Endothelial cell of umbilical vein (primary cell): ENCODE data around the gene DAND5. TPM values are rescaled to one million over a fixed set of nuclear protein-coding genes. Genes with fewer than 3 reads are reported as not detected.

ENCODE experiments used
- BruUV-seq: library from RNA; stranded (reverse); fragments of 400-500 nt; replicated peaks from 2 replicates; lab custom pipeline; 2021; lab: Mats Ljungman, UMichigan
- CTCF ChIA-PET: fragments of 300-600, 350-600 bp; sonication (Branson Sonifier 250); formaldehyde crosslinking; loops from one replicate; lab custom pipeline; 2021; ENCODE audit warnings: antibody characterized with exemption, inconsistent platforms; lab: Charles Lee
- POLR2A ChIA-PET: fragments of 300-600, 350-600 bp; sonication (Branson Sonifier 250); formaldehyde crosslinking; loops from one replicate; lab custom pipeline; 2021; ENCODE audit warnings: antibody characterized with exemption, inconsistent platforms; lab: Charles Lee
- DNase-seq: peaks from one replicate; pipeline ENCODE4 v3.0.0-alpha.2; 2011; ENCODE audit warnings: low read depth, low spot score
- FAIRE-seq: peaks from 2 replicates; lab custom pipeline; 2011; peaks lifted over from hg19 to GRCh38; lab: Jason Lieb, UNC
- H2AFZ ChIP-seq: 2 replicates; pipeline ENCODE4 v1.6.0; 2012; ENCODE audit warnings: low read depth, low read length, control low read depth, inconsistent platforms
- H3K27ac ChIP-seq: 2 replicates; pipeline ENCODE4 v1.5.1; 2011; ENCODE audit warnings: low read depth, mild to moderate bottlenecking, control low read depth, low read length, moderate library complexity; ENCODE audit not compliant: insufficient read depth
- H3K27me3 ChIP-seq, 2 experiments: 2 replicates each; pipeline versions ENCODE4 v1.6.0 to v1.6.1; 2011; ENCODE audit warnings: low read length in 2 of 2, mixed read lengths in 1 of 2; ENCODE audit not compliant: control insufficient read depth in 2 of 2, insufficient read depth in 2 of 2
- H3K36me3 ChIP-seq, 2 experiments: 2 replicates in 1 of 2; 3 replicates in 1 of 2; pipeline ENCODE4 v1.5.1; 2011; ENCODE audit warnings: low read length in 2 of 2, mild to moderate bottlenecking in 1 of 2, moderate library complexity in 1 of 2; ENCODE audit not compliant: control insufficient read depth in 2 of 2, insufficient read depth in 2 of 2; ENCODE audit errors: extremely low read depth in 1 of 2
- H3K4me1 ChIP-seq: 3 replicates; pipeline ENCODE4 v1.5.1; 2011; ENCODE audit warnings: mild to moderate bottlenecking, low read length; ENCODE audit not compliant: control insufficient read depth, insufficient read depth; ENCODE audit errors: extremely low read depth
- H3K4me2 ChIP-seq: 2 replicates; pipeline ENCODE4 v1.6.1; 2011; ENCODE audit warnings: low read length, control low read depth, mixed read lengths; ENCODE audit not compliant: insufficient read depth
- H3K4me3 ChIP-seq, 3 experiments: fragments of 200-600 bp in 1 of 3; sonication (generic), shearing (Covaris generic) in 1 of 3; replicated peaks in 1 of 3; 2 replicates each; pipeline ENCODE4 v1.5.1; 2011 to 2016; ENCODE audit warnings: control low read depth in 3 of 3, low read length in 3 of 3, mild to moderate bottlenecking in 2 of 3, inconsistent platforms in 1 of 3, low read depth in 1 of 3, moderate library complexity in 1 of 3; ENCODE audit not compliant: insufficient read depth in 1 of 3
- H3K79me2 ChIP-seq: 2 replicates; pipeline ENCODE4 v1.6.0; 2012; ENCODE audit warnings: low read length, inconsistent platforms; ENCODE audit not compliant: control insufficient read depth, insufficient read depth
- H3K9ac ChIP-seq: replicated peaks from 2 replicates; pipeline ENCODE3; 2011; ENCODE audit warnings: low read length, control low read depth; ENCODE audit not compliant: insufficient read depth; ENCODE audit errors: extremely low read depth
- H3K9me1 ChIP-seq: replicated peaks from 3 replicates; pipeline ENCODE4 v1.6.0; 2011; ENCODE audit warnings: mild to moderate bottlenecking, low read length; ENCODE audit not compliant: control insufficient read depth, insufficient read depth; ENCODE audit errors: extremely low read depth
- H3K9me3 ChIP-seq: replicated peaks from 2 replicates; pipeline ENCODE4 v1.5.1; 2012; ENCODE audit warnings: low read length, inconsistent platforms; ENCODE audit not compliant: control insufficient read depth, insufficient read depth
- H4K20me1 ChIP-seq: replicated peaks from 2 replicates; pipeline ENCODE3; 2011; ENCODE audit warnings: mild to moderate bottlenecking, low read length; ENCODE audit not compliant: control insufficient read depth, insufficient read depth; ENCODE audit errors: extremely low read depth
- CTCF ChIP-seq, 2 donors: IDR thresholded peaks; 1 replicate in 1 of 2; 2 replicates in 1 of 2; pipeline ENCODE4 v1.5.1; 2011; ENCODE audit warnings: low read length in 2 of 2, mild to moderate bottlenecking in 2 of 2, moderate library complexity in 2 of 2, control low read depth in 1 of 2, inconsistent platforms in 1 of 2, low read depth in 1 of 2; ENCODE audit not compliant: insufficient read depth in 1 of 2; ENCODE audit errors: extremely low read depth in 1 of 2
- GATA2 ChIP-seq: IDR thresholded peaks from 2 replicates; pipeline ENCODE4 v1.7.0; 2011; ENCODE audit warnings: low read depth, mild to moderate bottlenecking, moderate library complexity, mixed read lengths, low read length; ENCODE audit not compliant: insufficient read length, insufficient read depth
- MAX ChIP-seq: IDR thresholded peaks from 2 replicates; pipeline ENCODE4 v1.6.1; 2011; ENCODE audit not compliant: insufficient read depth, insufficient read length
- MYC ChIP-seq: IDR thresholded peaks from one replicate; pipeline ENCODE4 v1.6.1; 2011; ENCODE audit warnings: mild to moderate bottlenecking, low read depth, low read length
- dilution Hi-C: fragments of 300-500 bp; cut with MboI; formaldehyde crosslinking; loops from one replicate; pipeline ENCODE4 v1.15.0; 2019; ENCODE audit warnings: low sequenced_read_pairs; ENCODE audit not compliant: extremely low pct_ligation_motif_present
- intact Hi-C: fragments of 100-400 bp; cut with micrococcal nuclease; formaldehyde crosslinking; loops from one replicate; pipeline ENCODE4 v1.10.0; 2022
- polyA plus RNA-seq, 4 experiments: library from polyadenylated mRNA; depleted of rRNA in 3 of 4; stranded (reverse) in 3 of 4; unstranded in 1 of 4; fragments of >200 nt; gene quantifications; 2 replicates each; pipeline versions ENCODE4 v1.2.1 to v1.2.3, GENCODE V29; 2011 to 2012; ENCODE audit warnings: missing spikeins in 1 of 4
- total RNA-seq: library from RNA; stranded (reverse); gene quantifications from 2 replicates; pipeline ENCODE4 v1.2.3, GENCODE V29; 2021

The DAND5 gene
- total and polyA plus RNA-seq, 2 donors (not counting 3 experiments of a cell fraction or from before 2014, with no cell fraction given): 0.06 to 0.20 TPM

DNA sequence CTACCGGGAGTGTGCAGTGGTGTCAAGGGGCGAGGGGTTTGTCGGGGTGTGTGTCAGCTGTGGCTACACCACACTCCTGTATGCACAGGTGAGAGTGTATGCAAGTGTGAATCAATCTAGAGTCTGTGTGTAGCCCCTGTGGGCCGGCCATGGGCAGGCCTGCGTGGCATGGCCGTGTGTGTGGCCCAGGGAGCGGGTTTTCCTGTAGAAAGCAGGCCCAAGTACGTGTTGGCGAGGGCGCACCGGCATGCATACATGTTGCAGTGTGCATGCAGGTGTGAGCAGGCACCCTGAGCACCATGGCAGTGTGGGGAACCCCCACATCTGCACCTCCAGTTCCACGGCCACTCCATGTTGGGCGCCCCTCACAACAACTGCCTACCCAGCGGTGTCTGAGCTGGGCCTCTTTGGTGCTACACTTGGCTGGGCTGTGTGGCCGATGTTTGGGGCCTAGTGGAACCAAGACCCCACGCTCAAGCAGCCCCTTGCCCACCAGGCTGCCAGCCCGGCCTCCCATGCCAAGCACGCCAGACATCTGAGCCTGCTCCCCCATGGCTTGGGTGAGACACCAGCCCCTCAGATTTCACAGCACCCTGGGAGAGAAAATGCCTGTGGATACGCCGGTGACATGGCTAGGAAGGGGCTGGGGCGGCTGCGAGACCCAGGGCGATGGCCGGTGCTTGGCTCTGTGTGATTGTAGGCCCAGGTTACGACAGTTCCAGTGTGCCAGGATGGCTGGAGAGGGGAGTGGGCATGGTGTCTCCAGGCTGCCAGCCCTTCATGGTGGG, 28.0 kb downstream of the DAND5 start:
- Histone ChIP-seq H3K4me2 (no peak overlapping the region), H4K20me1 (no peaks in the 10 kb centered on the region), H3K27me3 (no peaks in the 10 kb centered on the region), H3K4me1 (peaks cover 5% of the 10 kb centered on the region), H3K4me3 (no peak overlapping the region), H3K36me3 (peaks cover 0 to 3% of the 10 kb centered on the region in 2 experiments), H3K9me3 (no peaks in the 10 kb centered on the region), H3K79me2 (no peaks in the 10 kb centered on the region), H2AFZ (no peak overlapping the region), H3K9me1 (no peaks in the 10 kb centered on the region), H3K9ac (no peak overlapping the region), H3K27ac (no peak overlapping the region)
- TF ChIP-seq GATA2: no peak
- TF ChIP-seq CTCF (IDR thresholded peaks at IDR 0.05; ENCODE audit: extremely low read depth in 1 of 2, insufficient read depth in 1 of 2, low read depth in 1 of 2, low read length in 2 of 2): no peak
- no peak for TF ChIP-seq MYC
- no peak for TF ChIP-seq MAX
- dilution Hi-C loops: no loop called here
- no TSS peak for BruUV-seq
- intact Hi-C loops: loop anchor here (2.0 kb wide), 1 partner anchor 15 kb away; no protein-coding TSS in a partner anchor
- CTCF ChIA-PET: interaction anchor here (0.8 kb wide), 1 partner anchor 64 kb away, joined by 4 read pairs; no protein-coding TSS in a partner anchor
- no peak for DNase-seq
- POLR2A ChIA-PET: no interaction called here
- FAIRE-seq: no peak
